Trophoblast cell (in vitro differentiated cells and primary cell): ENCODE measurements around the gene NUP88.

ENCODE experiments used
- DNase-seq, 2 donors: peaks; one replicate each; pipeline ENCODE4 v3.0.0-alpha.2; 2016
- H2AFZ ChIP-seq: 2 replicates; pipeline ENCODE4 v1.6.1; 2013; ENCODE audit warnings: low read length, moderate library complexity, mild to moderate bottlenecking; ENCODE audit not compliant: insufficient read depth, poor library complexity
- H2AK5ac ChIP-seq: 2 replicates; pipeline ENCODE4 v1.6.1; 2013; ENCODE audit warnings: mild to moderate bottlenecking, low read length
- H2BK120ac ChIP-seq: 2 replicates; pipeline ENCODE4 v1.6.1; 2013; ENCODE audit warnings: low read length, mild to moderate bottlenecking, moderate library complexity; ENCODE audit not compliant: insufficient read depth, poor library complexity
- H2BK12ac ChIP-seq: 2 replicates; pipeline ENCODE4 v1.6.1; 2013; ENCODE audit warnings: mild to moderate bottlenecking, low read length, moderate library complexity
- H2BK5ac ChIP-seq: 2 replicates; pipeline ENCODE4 v1.6.1; 2013; ENCODE audit warnings: low read length, low read depth, moderate library complexity, mild to moderate bottlenecking; ENCODE audit not compliant: poor library complexity
- H3K14ac ChIP-seq: 2 replicates; pipeline ENCODE4 v1.6.1; 2013; ENCODE audit warnings: mild to moderate bottlenecking, low read length
- H3K18ac ChIP-seq: 2 replicates; pipeline ENCODE4 v1.6.1; 2013; ENCODE audit warnings: mild to moderate bottlenecking, low read length
- H3K23ac ChIP-seq: 2 replicates; pipeline ENCODE4 v1.6.1; 2013; ENCODE audit warnings: low read length
- H3K27ac ChIP-seq: 2 replicates; pipeline ENCODE4 v1.5.1; 2013; ENCODE audit warnings: low read depth, mild to moderate bottlenecking, inconsistent platforms, low read length, moderate library complexity
- H3K27me3 ChIP-seq: 2 replicates; pipeline ENCODE4 v1.6.1; 2013; ENCODE audit warnings: inconsistent platforms, mild to moderate bottlenecking, low read length, moderate library complexity; ENCODE audit not compliant: insufficient read depth
- H3K36me3 ChIP-seq, 2 experiments: 1 replicate in 1 of 2; 2 replicates in 1 of 2; pipeline ENCODE4 v1.6.1; 2013; ENCODE audit warnings: low read length in 2 of 2, mild to moderate bottlenecking in 2 of 2, moderate library complexity in 1 of 2; ENCODE audit not compliant: insufficient read depth in 2 of 2, control insufficient read depth in 1 of 2
- H3K4ac ChIP-seq: 2 replicates; pipeline ENCODE4 v1.6.1; 2013; ENCODE audit warnings: low read depth, mild to moderate bottlenecking, low read length, moderate library complexity
- H3K4me1 ChIP-seq, 2 experiments: 1 replicate in 1 of 2; 2 replicates in 1 of 2; pipeline ENCODE4 v1.6.1; 2013; ENCODE audit warnings: low read length in 2 of 2, mild to moderate bottlenecking in 2 of 2, moderate library complexity in 1 of 2; ENCODE audit not compliant: insufficient read depth in 2 of 2, control insufficient read depth in 1 of 2
- H3K4me2 ChIP-seq: 2 replicates; pipeline ENCODE4 v1.6.1; 2013; ENCODE audit warnings: inconsistent platforms, mild to moderate bottlenecking, low read length, moderate library complexity
- H3K4me3 ChIP-seq: 2 replicates; pipeline ENCODE4 v1.5.1; 2013; ENCODE audit warnings: mild to moderate bottlenecking, low read depth, low read length, inconsistent platforms
- H3K79me1 ChIP-seq: one replicate; pipeline ENCODE4 v1.6.1; 2013; ENCODE audit warnings: low read length
- H3K79me2 ChIP-seq: 2 replicates; pipeline ENCODE4 v1.6.1; 2013; ENCODE audit warnings: low read length, mild to moderate bottlenecking; ENCODE audit not compliant: control insufficient read depth, insufficient read depth, poor library complexity
- H3K9ac ChIP-seq: 2 replicates; pipeline ENCODE4 v1.6.1; 2013; ENCODE audit warnings: mild to moderate bottlenecking, low read length
- H3K9me3 ChIP-seq: 2 replicates; pipeline ENCODE4 v1.6.1; 2013; ENCODE audit warnings: low read depth, mild to moderate bottlenecking, control low read depth, inconsistent platforms, low read length; ENCODE audit not compliant: insufficient read depth
- H4K12ac ChIP-seq: 2 replicates; pipeline ENCODE4 v1.6.1; 2013; ENCODE audit warnings: low read depth, mild to moderate bottlenecking, low read length, moderate library complexity
- H4K8ac ChIP-seq: 2 replicates; pipeline ENCODE4 v1.6.1; 2013; ENCODE audit warnings: low read depth, mild to moderate bottlenecking, low read length, moderate library complexity
- H4K91ac ChIP-seq: one replicate; pipeline ENCODE4 v1.6.1; 2013; ENCODE audit warnings: low read depth, mild to moderate bottlenecking, low read length, moderate library complexity
- WGBS: extraction: QIAGEN DNeasy Blood & Tissue Kit; methylation state at CpG from one replicate; pipeline ENCODE4 v1.1.7; 2013; ENCODE audit warnings: missing lambda C conversion rate; ENCODE audit not compliant: insufficient read length, insufficient coverage; ENCODE audit errors: extremely low coverage; 5-methylcytosine and 5-hydroxymethylcytosine counted together

The NUP88 gene

DNA sequence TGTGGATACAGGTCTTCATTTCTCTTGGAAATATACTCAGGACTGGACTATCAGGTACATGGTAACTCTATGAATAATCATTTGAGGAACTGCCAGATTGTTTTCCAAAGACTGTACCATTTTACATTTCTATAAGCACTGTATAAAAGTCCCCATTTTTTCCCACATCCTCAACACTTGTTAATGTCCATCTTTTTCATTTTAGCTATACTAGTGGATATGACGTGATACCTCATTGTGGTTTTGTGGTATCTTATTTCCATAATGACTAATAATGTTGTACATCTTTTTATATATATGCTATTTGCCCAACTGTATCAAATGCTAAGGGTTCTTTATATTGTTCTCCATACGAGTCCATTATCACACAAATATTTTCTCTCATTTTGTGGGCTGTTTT, 22.9 kb downstream of the NUP88 start:
- H2AK5ac ChIP-seq: no peak overlapping the region
- no peak overlapping the region for H3K18ac ChIP-seq
- no peak overlapping the region for H2BK120ac ChIP-seq
- no peak overlapping the region for H3K23ac ChIP-seq
- H4K91ac ChIP-seq: no peak overlapping the region
- no peak overlapping the region for H4K8ac ChIP-seq
- no peak overlapping the region for H3K4me2 ChIP-seq
- H3K79me2 ChIP-seq: no peaks in the 10 kb centered on the region
- DNase-seq: no peak
- no peak overlapping the region for H3K4ac ChIP-seq
- no peaks in the 10 kb centered on the region for H3K27me3 ChIP-seq
- H3K79me1 ChIP-seq: no peaks in the 10 kb centered on the region
- no peak overlapping the region for H2AFZ ChIP-seq
- no peak overlapping the region for H2BK12ac ChIP-seq
- no peaks in the 10 kb centered on the region for H3K9me3 ChIP-seq
- no peaks in the 10 kb centered on the region for H3K4me1 ChIP-seq
- H2BK5ac ChIP-seq: no peak overlapping the region
- no peak overlapping the region for H4K12ac ChIP-seq
- no peak overlapping the region for H3K14ac ChIP-seq
- H3K9ac ChIP-seq: no peak overlapping the region
- H3K36me3 ChIP-seq: peaks cover 40 to 42% of the 10 kb centered on the region in 2 experiments
- no peak overlapping the region for H3K4me3 ChIP-seq
- WGBS: no CpG with 5 or more reads among the region's 2 CpGs
- no peak overlapping the region for H3K27ac ChIP-seq

GRCh38 chr17:5391678-5392077, 27.8 kb downstream of the NUP88 start:
- Histone ChIP-seq H3K18ac (no peak overlapping the region), H3K23ac (no peak overlapping the region), H3K27ac (no peak overlapping the region), H3K79me2 (no peaks in the 10 kb centered on the region), H3K4me2 (no peak overlapping the region), H2BK120ac (no peak overlapping the region), H3K4me3 (no peak overlapping the region), H4K12ac (no peak overlapping the region), H3K9ac (no peak overlapping the region), H3K36me3 (peaks cover 32 to 57% of the 10 kb centered on the region in 2 experiments), H2AK5ac (no peak overlapping the region), H3K4ac (no peak overlapping the region), H3K4me1 (no peaks in the 10 kb centered on the region), H3K14ac (no peak overlapping the region), H3K27me3 (no peaks in the 10 kb centered on the region), H2BK12ac (no peak overlapping the region), H2BK5ac (no peak overlapping the region), H3K79me1 (no peaks in the 10 kb centered on the region), H3K9me3 (no peaks in the 10 kb centered on the region), H4K91ac (no peak overlapping the region), H4K8ac (no peak overlapping the region), H2AFZ (no peak overlapping the region)
- DNase-seq: no peak
- WGBS: no CpG with 5 or more reads among the region's 5 CpGs

DNA sequence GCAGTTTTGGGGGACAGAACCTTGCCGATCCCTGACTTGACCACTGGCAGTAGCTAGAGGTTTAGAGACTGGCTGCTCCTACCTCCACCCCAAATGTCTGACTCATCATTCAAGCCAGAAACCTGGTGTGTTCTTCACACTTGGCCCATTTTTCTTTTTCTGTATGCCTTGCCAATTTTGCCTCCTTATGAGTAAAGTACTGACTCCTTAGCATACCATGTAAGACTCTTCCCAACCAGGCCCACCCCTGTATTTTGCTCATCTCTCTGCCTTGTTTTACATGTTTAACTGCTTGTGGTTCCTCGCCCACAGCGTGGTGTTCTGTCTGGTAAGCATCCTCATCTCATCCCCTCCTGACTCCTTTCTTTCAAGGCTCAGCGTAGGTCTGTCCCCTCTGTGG, 37.9 kb downstream of the NUP88 start:
- Histone ChIP-seq H2AFZ (no peak overlapping the region), H3K9me3 (peaks cover 1% of the 10 kb centered on the region), H3K79me2 (no peaks in the 10 kb centered on the region), H3K4me3 (no peak overlapping the region), H3K23ac (no peak overlapping the region), H3K14ac (no peak overlapping the region), H3K18ac (no peak overlapping the region), H3K36me3 (peaks cover 36 to 64% of the 10 kb centered on the region in 2 experiments), H3K27ac (no peak overlapping the region), H4K12ac (no peak overlapping the region), H3K27me3 (no peaks in the 10 kb centered on the region), H2BK120ac (no peak overlapping the region), H3K4me2 (no peak overlapping the region), H3K4me1 (no peaks in the 10 kb centered on the region), H3K79me1 (no peaks in the 10 kb centered on the region), H2BK5ac (no peak overlapping the region), H4K8ac (no peak overlapping the region), H4K91ac (no peak overlapping the region), H3K9ac (no peak overlapping the region), H2BK12ac (no peak overlapping the region), H2AK5ac (no peak overlapping the region), H3K4ac (no peak overlapping the region)
- no CpG with 5 or more reads among the region's 4 CpGs for WGBS
- DNase-seq: no peak

DNA sequence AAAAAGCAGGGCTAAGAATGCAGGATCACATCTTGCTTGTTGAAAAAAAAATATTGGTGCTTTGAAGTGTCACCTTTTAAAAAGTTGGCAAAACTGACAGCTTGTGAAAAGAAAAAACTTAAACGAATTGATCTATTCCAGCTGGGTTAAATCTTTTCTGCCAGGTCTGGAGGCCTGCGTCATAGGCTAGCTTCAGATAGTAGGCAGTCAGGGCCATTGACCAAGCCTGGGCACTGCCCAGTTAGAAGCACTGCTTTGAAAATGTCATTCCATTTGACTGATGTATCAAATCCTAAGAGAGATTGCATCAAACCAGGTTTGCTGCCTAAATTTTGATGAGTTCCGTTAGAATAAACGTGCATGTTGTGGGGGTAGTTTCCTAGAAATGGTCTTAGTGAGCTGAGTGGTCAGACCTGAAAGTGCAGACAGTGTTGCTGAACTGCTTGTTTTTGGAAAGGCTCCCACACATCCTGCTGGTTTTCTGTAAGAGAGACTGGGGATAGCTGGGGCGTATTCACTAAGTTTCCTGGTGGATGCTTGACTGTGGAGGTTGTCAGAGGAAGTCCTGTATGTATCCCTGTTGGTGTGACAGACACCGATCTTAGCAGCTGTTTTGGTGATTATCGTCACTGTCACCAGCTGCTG, 38.8 kb downstream of the NUP88 start:
- H3K4ac ChIP-seq: no peak overlapping the region
- H3K36me3 ChIP-seq: peaks cover 40 to 66% of the 10 kb centered on the region in 2 experiments
- no peak overlapping the region for H4K91ac ChIP-seq
- H2BK120ac ChIP-seq: no peak overlapping the region
- no peak overlapping the region for H2AFZ ChIP-seq
- H3K18ac ChIP-seq: no peak overlapping the region
- WGBS: no CpG with 5 or more reads among the region's 7 CpGs
- no peaks in the 10 kb centered on the region for H3K79me1 ChIP-seq
- H2BK5ac ChIP-seq: no peak overlapping the region
- H2BK12ac ChIP-seq: no peak overlapping the region
- H3K27ac ChIP-seq: no peak overlapping the region
- peaks cover 1% of the 10 kb centered on the region for H3K9me3 ChIP-seq
- H4K8ac ChIP-seq: no peak overlapping the region
- no peak overlapping the region for H3K9ac ChIP-seq
- no peaks in the 10 kb centered on the region for H3K27me3 ChIP-seq
- H3K4me1 ChIP-seq: no peaks in the 10 kb centered on the region
- no peak for DNase-seq
- H3K4me2 ChIP-seq: no peak overlapping the region
- no peaks in the 10 kb centered on the region for H3K79me2 ChIP-seq
- no peak overlapping the region for H3K4me3 ChIP-seq
- H3K14ac ChIP-seq: no peak overlapping the region
- no peak overlapping the region for H3K23ac ChIP-seq
- H2AK5ac ChIP-seq: no peak overlapping the region
- no peak overlapping the region for H4K12ac ChIP-seq
